CD4-positive, alpha-beta T cell (primary cell): Measurements from ENCODE around the gene CCR9. TPM values are rescaled to one million over a fixed set of nuclear protein-coding genes. Genes with fewer than 3 reads are reported as not detected.

Experiments used
- ATAC-seq: fragments of 200-7000 bp; cut with Tn5 transposase; one replicate; pipeline ENCODE4 v1.10.0; 2022; ENCODE audit warnings: mild to moderate bottlenecking; ENCODE audit not compliant: poor library complexity
- CTCF ChIA-PET: fragments of 350-600 bp; sonication (Branson Sonifier 250); formaldehyde crosslinking; loops from one replicate; lab custom pipeline; 2021; ENCODE audit warnings: antibody characterized with exemption, inconsistent platforms; lab: Charles Lee
- POLR2A ChIA-PET: fragments of 350-600 bp; sonication (Branson Sonifier 250); formaldehyde crosslinking; loops from one replicate; lab custom pipeline; 2021; ENCODE audit warnings: antibody characterized with exemption, inconsistent platforms; lab: Charles Lee
- DNase-seq, 14 experiments: peaks; one replicate each; pipeline ENCODE4 v3.0.0-alpha.2; 2013 to 2020; ENCODE audit warnings: mixed read lengths in 2 of 14
- H3K27ac ChIP-seq, 2 donors: one replicate each; pipeline versions ENCODE4 v1.5.1 to v1.7.0; 2013; ENCODE audit warnings: low read length in 2 of 2, low read depth in 1 of 2, mild to moderate bottlenecking in 1 of 2
- H3K27me3 ChIP-seq, 2 experiments: 1 replicate in 1 of 2; 2 replicates in 1 of 2; pipeline versions ENCODE4 v1.6.1 to v1.7.0; 2013; ENCODE audit warnings: low read length in 2 of 2, control low read depth in 1 of 2, mild to moderate bottlenecking in 1 of 2, moderate library complexity in 1 of 2; ENCODE audit not compliant: insufficient read depth in 2 of 2, control insufficient read depth in 1 of 2
- H3K36me3 ChIP-seq: one replicate; pipeline ENCODE4 v1.6.1; 2013; ENCODE audit warnings: low read length, control low read depth; ENCODE audit not compliant: insufficient read depth
- H3K4me1 ChIP-seq: one replicate; pipeline ENCODE4 v1.6.1; 2013; ENCODE audit warnings: low read length, control low read depth; ENCODE audit not compliant: insufficient read depth
- H3K4me3 ChIP-seq: one replicate; pipeline ENCODE4 v1.5.1; 2013; ENCODE audit warnings: mild to moderate bottlenecking, low read length, moderate library complexity
- H3K9me3 ChIP-seq, 2 experiments: 1 replicate in 1 of 2; 2 replicates in 1 of 2; pipeline versions ENCODE4 v1.6.1 to v1.7.0; 2013; ENCODE audit warnings: low read length in 2 of 2, mild to moderate bottlenecking in 2 of 2, control low read depth in 1 of 2, moderate library complexity in 1 of 2; ENCODE audit not compliant: control insufficient read depth in 1 of 2, insufficient read depth in 1 of 2
- H3K27ac Mint-ChIP-seq: one replicate; pipeline ENCODE4 v1.8.0; 2020; ENCODE audit warnings: mixed read lengths
- H3K27me3 Mint-ChIP-seq: one replicate; pipeline ENCODE4 v1.8.0; 2021; ENCODE audit warnings: mixed read lengths
- H3K36me3 Mint-ChIP-seq: one replicate; pipeline ENCODE4 v1.8.0; 2021; ENCODE audit warnings: low read depth, mixed read lengths
- H3K4me1 Mint-ChIP-seq: one replicate; pipeline ENCODE4 v1.8.0; 2021; ENCODE audit warnings: low read depth, mixed read lengths
- H3K4me3 Mint-ChIP-seq: one replicate; pipeline ENCODE4 v1.8.0; 2020; ENCODE audit warnings: mild to moderate bottlenecking, mixed read lengths
- H3K9me3 Mint-ChIP-seq: one replicate; pipeline ENCODE4 v1.8.0; 2020; ENCODE audit warnings: mixed read lengths
- intact Hi-C, 2 experiments: fragments of 100-400 bp; cut with DNase I in 1 of 2; cut with micrococcal nuclease in 1 of 2; formaldehyde crosslinking; loops; one replicate each; pipeline versions ENCODE4 v1.15.1 to v1.9.0; 2023 to 2025; cut with DNase I, micrococcal nuclease
- total RNA-seq, 174 experiments: library from RNA in 2 of 174; stranded (reverse) in 2 of 174; gene quantifications; one replicate each; pipeline ENCODE4 v1.2.3 and lab custom pipeline; 2021 to 2026
- TF ChIP-seq, protein P1 (sequence below): fragments of 200-600 bp; IDR thresholded peaks from one replicate; pipeline ENCODE4 v1.8.0; 2022; ENCODE audit warnings: antibody characterized with exemption, mild to moderate bottlenecking

CCR9 gene
- total RNA-seq, 2 experiments from 2014 or later, result 6.5 to 7.4 TPM

- Histone ChIP-seq H3K27me3 (no peaks in the 10 kb centered on the region), H3K4me1 (peaks cover 63% of the 10 kb centered on the region), H3K36me3 (peaks cover 93% of the 10 kb centered on the region), H3K4me3 (no peak overlapping the region), H3K9me3 (no peaks in the 10 kb centered on the region), H3K27ac (peak overlapping the region in 1 of 2 donors; percentile 37)
- Mint-ChIP-seq H3K27ac (peak overlapping the region; percentile 80), H3K9me3 (no peaks in the 10 kb centered on the region), H3K4me1 (peaks cover 50% of the 10 kb centered on the region), H3K4me3 (no peak overlapping the region), H3K36me3 (peaks cover 97% of the 10 kb centered on the region), H3K27me3 (no peaks in the 10 kb centered on the region)
- CTCF ChIA-PET, result interaction anchor here (2.6 kb wide), 1 partner anchor 127 kb away, joined by 8 read pairs; no protein-coding TSS in a partner anchor
- TF ChIP-seq, protein P1, sequence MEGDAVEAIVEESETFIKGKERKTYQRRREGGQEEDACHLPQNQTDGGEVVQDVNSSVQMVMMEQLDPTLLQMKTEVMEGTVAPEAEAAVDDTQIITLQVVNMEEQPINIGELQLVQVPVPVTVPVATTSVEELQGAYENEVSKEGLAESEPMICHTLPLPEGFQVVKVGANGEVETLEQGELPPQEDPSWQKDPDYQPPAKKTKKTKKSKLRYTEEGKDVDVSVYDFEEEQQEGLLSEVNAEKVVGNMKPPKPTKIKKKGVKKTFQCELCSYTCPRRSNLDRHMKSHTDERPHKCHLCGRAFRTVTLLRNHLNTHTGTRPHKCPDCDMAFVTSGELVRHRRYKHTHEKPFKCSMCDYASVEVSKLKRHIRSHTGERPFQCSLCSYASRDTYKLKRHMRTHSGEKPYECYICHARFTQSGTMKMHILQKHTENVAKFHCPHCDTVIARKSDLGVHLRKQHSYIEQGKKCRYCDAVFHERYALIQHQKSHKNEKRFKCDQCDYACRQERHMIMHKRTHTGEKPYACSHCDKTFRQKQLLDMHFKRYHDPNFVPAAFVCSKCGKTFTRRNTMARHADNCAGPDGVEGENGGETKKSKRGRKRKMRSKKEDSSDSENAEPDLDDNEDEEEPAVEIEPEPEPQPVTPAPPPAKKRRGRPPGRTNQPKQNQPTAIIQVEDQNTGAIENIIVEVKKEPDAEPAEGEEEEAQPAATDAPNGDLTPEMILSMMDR, result no peak
- POLR2A ChIA-PET, result interaction anchor here (1.1 kb wide), 1 partner anchor 116 kb away, joined by 3 read pairs; no protein-coding TSS in a partner anchor
- no peak for DNase-seq
- no peak for ATAC-seq
- intact Hi-C loops, result loop anchor here in 1 of 2 experiments (5.0 kb wide), 1 partner anchor 40 kb away; no protein-coding TSS in a partner anchor
Measured at GRCh38 chr3:45951946-45952345, 65.6 kb downstream of the CCR9 start.

- peaks cover 97% of the 10 kb centered on the region for H3K36me3 Mint-ChIP-seq
- intact Hi-C loops, result loop anchor here in 1 of 2 experiments (5.0 kb wide), 1 partner anchor 40 kb away; no protein-coding TSS in a partner anchor
- TF ChIP-seq, protein P1, result no peak
- Histone ChIP-seq H3K36me3 (peaks cover 93% of the 10 kb centered on the region), H3K27me3 (no peaks in the 10 kb centered on the region), H3K4me1 (peaks cover 58% of the 10 kb centered on the region), H3K4me3 (no peak overlapping the region), H3K27ac (peak overlapping the region in 1 of 2 donors; percentile 37), H3K9me3 (no peaks in the 10 kb centered on the region)
- no peak overlapping the region for H3K4me3 Mint-ChIP-seq
- H3K27me3 Mint-ChIP-seq, result no peaks in the 10 kb centered on the region
- ChIA-PET POLR2A (interaction anchor here (1.1 kb wide), 1 partner anchor 116 kb away, joined by 3 read pairs; no protein-coding TSS in a partner anchor), CTCF (interaction anchor here (2.6 kb wide), 1 partner anchor 127 kb away, joined by 8 read pairs; no protein-coding TSS in a partner anchor)
- no peaks in the 10 kb centered on the region for H3K9me3 Mint-ChIP-seq
- no peak for ATAC-seq
- no peak for DNase-seq
- peaks cover 50% of the 10 kb centered on the region for H3K4me1 Mint-ChIP-seq
- peak overlapping the region; percentile 80 for H3K27ac Mint-ChIP-seq
Measured at GRCh38 chr3:45952456-45952855, 66.1 kb downstream of the CCR9 start.

Other genes starting within 250 kb of the CCR9 start
- gene SACM1L, start 197.1 kb upstream of the CCR9 start, total RNA-seq, result 10 to 100 TPM; 41.9 to 44.3 TPM
- not detected for gene SLC6A20, start 90.0 kb upstream of the CCR9 start, total RNA-seq
- 1 to 10 TPM; 9.6 to 10.0 TPM for gene LZTFL1, start 44.4 kb upstream of the CCR9 start, total RNA-seq
- gene CXCR6, start 56.9 kb downstream of the CCR9 start, total RNA-seq, result 1 to 10 TPM; 1.7 to 2.0 TPM
- gene FYCO1, start 109.3 kb downstream of the CCR9 start, total RNA-seq, result 10 to 100 TPM; 17.4 to 20.1 TPM
- gene XCR1, start 140.9 kb downstream of the CCR9 start, total RNA-seq, result under 1 TPM; 0.14 to 0.20 TPM